ENCODE results near the gene CDHR5.

Gene CDHR5

GRCh38 chr11:640021-640706 lies 15.4 kb upstream of the CDHR5 start:
- H3K4me3 ChIP-seq (replicated peaks; ENCODE audit: low read depth, low read length), result no peak overlapping the region
- H3K27me3 ChIP-seq (replicated peaks; ENCODE audit: control insufficient read depth, insufficient read depth, low read length), result no peaks in the 10 kb centered on the region; the same call in none of the 2 replicates
- DNase-seq (ENCODE audit: extremely low read depth, insufficient read length), result no peak
- no peak for TF ChIP-seq CTCF (IDR thresholded peaks at IDR 0.05; ENCODE audit: insufficient read depth, low read length, poor library complexity, severe bottlenecking)
- peaks cover 2% of the 10 kb centered on the region for H3K36me3 ChIP-seq (ENCODE audit: control insufficient read depth, insufficient read depth, low read length)

GRCh38 chr11:639332-639955 lies 14.7 kb upstream of the CDHR5 start:
- Histone ChIP-seq H3K4me3 (replicated peaks; ENCODE audit: low read depth, low read length) (no peak overlapping the region), H3K27me3 (replicated peaks; ENCODE audit: control insufficient read depth, insufficient read depth, low read length) (no peaks in the 10 kb centered on the region; the same call in none of the 2 replicates), H3K36me3 (ENCODE audit: control insufficient read depth, insufficient read depth, low read length) (peaks cover 2% of the 10 kb centered on the region)
- no peak for DNase-seq (ENCODE audit: extremely low read depth, insufficient read length)
- no peak for TF ChIP-seq CTCF (IDR thresholded peaks at IDR 0.05; ENCODE audit: insufficient read depth, low read length, poor library complexity, severe bottlenecking)

- DNase-seq (ENCODE audit: extremely low read depth, insufficient read length), result no peak
- Histone ChIP-seq H3K27me3 (replicated peaks; ENCODE audit: control insufficient read depth, insufficient read depth, low read length) (no peaks in the 10 kb centered on the region; the same call in none of the 2 replicates), H3K36me3 (ENCODE audit: control insufficient read depth, insufficient read depth, low read length) (peaks cover under 1% of the 10 kb centered on the region; the same call in 1 of the 2 replicates), H3K4me3 (replicated peaks; ENCODE audit: low read depth, low read length) (no peak overlapping the region)
- no peak for TF ChIP-seq CTCF (IDR thresholded peaks at IDR 0.05; ENCODE audit: insufficient read depth, low read length, poor library complexity, severe bottlenecking)
Observed at GRCh38 chr11:638631-639331, 14.0 kb upstream of the CDHR5 start.

DNA sequence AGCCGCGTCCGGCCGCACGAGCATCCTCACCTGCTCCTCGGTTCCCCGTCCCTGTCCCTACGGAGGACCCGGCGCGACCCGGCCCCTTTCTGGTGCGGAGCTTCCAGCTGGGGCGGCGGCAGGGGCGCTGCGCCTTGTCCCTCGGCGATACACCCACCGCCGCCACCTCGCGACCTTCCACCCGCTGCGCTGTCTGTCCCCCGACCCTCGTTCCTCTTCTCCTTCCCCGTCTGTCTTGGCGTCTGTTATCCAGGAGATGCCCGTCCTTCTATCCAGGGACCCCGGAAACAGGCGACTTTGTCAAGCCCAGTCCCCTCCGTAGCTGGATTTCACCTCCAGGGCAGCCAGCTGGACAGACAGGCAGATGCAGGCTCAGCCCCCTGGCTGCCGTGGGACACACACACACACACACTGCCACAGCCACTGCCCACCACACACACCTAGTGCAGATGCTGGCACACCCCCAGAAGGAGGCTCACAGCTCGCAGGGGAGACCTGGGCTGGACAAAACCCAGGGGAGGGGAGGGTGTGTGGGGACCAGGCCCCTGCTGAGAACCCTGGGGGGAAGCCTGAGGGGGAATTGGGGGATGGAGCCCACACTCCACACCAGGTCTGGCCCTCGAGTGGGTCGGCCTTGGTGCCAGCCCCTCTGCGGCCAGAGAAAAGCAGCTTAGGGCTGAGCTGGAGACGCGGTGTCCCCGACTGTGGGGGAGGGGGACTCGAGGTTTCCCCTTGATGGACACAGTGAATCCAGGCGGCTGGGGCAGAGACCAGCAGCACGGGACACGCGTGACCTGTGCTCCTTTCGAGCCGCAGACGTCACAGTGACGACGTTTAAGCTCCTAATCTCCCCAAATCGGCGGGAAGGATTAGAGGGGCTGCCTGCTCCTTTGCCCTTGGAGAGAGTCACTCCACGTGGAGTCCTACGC lies 13.1 kb upstream of the CDHR5 start:
- Histone ChIP-seq H3K4me3 (replicated peaks; ENCODE audit: low read depth, low read length) (no peak overlapping the region), H3K36me3 (ENCODE audit: control insufficient read depth, insufficient read depth, low read length) (no peaks in the 10 kb centered on the region), H3K27me3 (replicated peaks; ENCODE audit: control insufficient read depth, insufficient read depth, low read length) (no peaks in the 10 kb centered on the region; the same call in none of the 2 replicates)
- TF ChIP-seq CTCF (IDR thresholded peaks at IDR 0.05; ENCODE audit: insufficient read depth, low read length, poor library complexity, severe bottlenecking), result no peak
- no peak for DNase-seq (ENCODE audit: extremely low read depth, insufficient read length)

- Histone ChIP-seq H3K36me3 (ENCODE audit: control insufficient read depth, insufficient read depth, low read length) (no peaks in the 10 kb centered on the region), H3K4me3 (replicated peaks; ENCODE audit: low read depth, low read length) (no peak overlapping the region), H3K27me3 (replicated peaks; ENCODE audit: control insufficient read depth, insufficient read depth, low read length) (no peaks in the 10 kb centered on the region; the same call in none of the 2 replicates)
- no peak for TF ChIP-seq CTCF (IDR thresholded peaks at IDR 0.05; ENCODE audit: insufficient read depth, low read length, poor library complexity, severe bottlenecking)
- DNase-seq (ENCODE audit: extremely low read depth, insufficient read length), result no peak
Observed at GRCh38 chr11:637333-637592, 12.5 kb upstream of the CDHR5 start.

Measured in GM06990 (cell line).